MG63 (cell line): ENCODE results near the gene VWC2L. TPM values are rescaled to one million over a fixed set of nuclear protein-coding genes. Genes with fewer than 3 reads are reported as not detected.

ENCODE experiments used
- DNase-seq: peaks from one replicate; pipeline ENCODE4 v3.0.0-alpha.2; 2020
- H3K27me3 ChIP-seq: fragments of 250-450 bp; sonication (Bioruptor Pico); 2 replicates; pipeline ENCODE4 v1.5.1; 2020; ENCODE audit warnings: mild to moderate bottlenecking, moderate library complexity
- H3K36me3 ChIP-seq: fragments of 250-450 bp; sonication (Bioruptor Pico); 2 replicates; pipeline ENCODE4 v1.5.1; 2020; ENCODE audit warnings: mild to moderate bottlenecking, moderate library complexity
- H3K4me3 ChIP-seq: fragments of 250-450 bp; sonication (Bioruptor Pico); 2 replicates; pipeline ENCODE4 v1.5.1; 2020; ENCODE audit warnings: mild to moderate bottlenecking, moderate library complexity
- H3K9me3 ChIP-seq: fragments of 250-450 bp; sonication (Bioruptor Pico); 2 replicates; pipeline ENCODE4 v1.5.1; 2020; ENCODE audit warnings: mild to moderate bottlenecking, moderate library complexity
- total RNA-seq: library from RNA; depleted of rRNA; stranded (reverse); fragments of >200 nt; shearing (Covaris generic); gene quantifications from 2 replicates; pipeline ENCODE4 v1.2.3, GENCODE V29; 2014; ENCODE audit warnings: low replicate concordance

The VWC2L gene
- total RNA-seq, 1 experiment from 2014 or later: not detected

DNA sequence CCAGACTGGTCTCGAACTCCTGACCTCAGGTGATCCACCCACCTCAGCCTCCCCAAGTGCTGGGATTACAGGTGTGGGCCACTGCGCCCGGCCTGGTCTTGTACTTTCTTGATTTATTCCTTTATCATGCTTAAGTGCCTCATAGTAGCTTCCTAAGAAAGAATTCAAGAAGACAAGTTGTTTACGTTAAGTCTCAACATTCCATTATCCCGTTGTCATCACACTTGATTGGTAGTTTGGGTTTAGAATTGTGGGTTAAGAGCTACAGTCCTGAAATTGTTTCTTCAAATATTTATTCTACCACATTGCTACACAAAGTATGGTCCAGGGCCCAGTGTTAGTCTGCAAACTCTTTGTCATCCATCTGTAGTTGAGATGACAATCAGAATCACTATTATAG lies 194.0 kb downstream of the VWC2L start:
- DNase-seq: no peak
- Histone ChIP-seq H3K36me3 (no peaks in the 10 kb centered on the region), H3K9me3 (0 out of 2 replicates have a peak, but pooled peaks cover 1% of the 10 kb centered on the region), H3K27me3 (no peaks in the 10 kb centered on the region), H3K4me3 (no peak overlapping the region)

DNA sequence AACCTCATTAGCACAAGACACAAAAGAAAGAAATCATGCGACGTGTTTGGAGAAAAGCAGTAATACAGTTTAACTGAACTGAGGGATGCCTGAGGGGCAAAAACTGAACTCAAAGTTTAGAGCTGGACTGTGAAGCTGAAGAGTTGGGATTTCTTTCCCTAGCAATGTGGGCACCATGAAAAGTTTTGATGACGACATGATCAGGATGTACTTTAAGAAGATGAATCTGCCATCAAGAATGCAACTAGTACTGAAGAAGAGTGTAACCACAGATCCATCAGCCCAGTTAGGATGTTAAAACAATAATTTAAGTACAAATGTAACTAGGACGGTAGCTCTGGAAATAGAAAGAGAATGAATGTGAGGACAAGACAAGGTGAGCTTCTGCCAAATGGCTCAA lies 196.2 kb downstream of the VWC2L start:
- no peak for DNase-seq
- Histone ChIP-seq H3K36me3 (no peaks in the 10 kb centered on the region), H3K4me3 (no peak overlapping the region), H3K9me3 (no peaks in the 10 kb centered on the region), H3K27me3 (no peaks in the 10 kb centered on the region)

DNA sequence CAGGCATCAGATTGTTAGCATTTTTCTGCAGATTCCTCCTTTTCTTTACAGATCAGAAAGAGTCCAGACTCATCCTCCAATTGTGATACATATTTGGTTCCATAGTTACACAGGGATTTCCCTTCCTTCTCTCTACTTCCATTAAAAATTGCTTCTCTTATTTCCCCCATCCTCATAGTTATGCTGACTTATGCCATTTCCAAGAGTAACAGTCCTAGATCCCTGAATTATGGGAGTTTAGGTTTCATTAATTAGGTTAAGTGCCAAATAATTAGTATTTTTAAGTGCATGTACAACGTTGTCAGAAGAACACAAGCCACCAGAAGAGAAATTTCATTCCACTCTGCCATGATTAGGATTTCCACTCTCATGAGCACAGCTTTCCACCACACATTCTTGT lies 200.2 kb downstream of the VWC2L start:
- no peak overlapping the region for H3K4me3 ChIP-seq
- H3K9me3 ChIP-seq: no peaks in the 10 kb centered on the region
- no peak for DNase-seq
- no peaks in the 10 kb centered on the region for H3K27me3 ChIP-seq
- no peaks in the 10 kb centered on the region for H3K36me3 ChIP-seq

DNA sequence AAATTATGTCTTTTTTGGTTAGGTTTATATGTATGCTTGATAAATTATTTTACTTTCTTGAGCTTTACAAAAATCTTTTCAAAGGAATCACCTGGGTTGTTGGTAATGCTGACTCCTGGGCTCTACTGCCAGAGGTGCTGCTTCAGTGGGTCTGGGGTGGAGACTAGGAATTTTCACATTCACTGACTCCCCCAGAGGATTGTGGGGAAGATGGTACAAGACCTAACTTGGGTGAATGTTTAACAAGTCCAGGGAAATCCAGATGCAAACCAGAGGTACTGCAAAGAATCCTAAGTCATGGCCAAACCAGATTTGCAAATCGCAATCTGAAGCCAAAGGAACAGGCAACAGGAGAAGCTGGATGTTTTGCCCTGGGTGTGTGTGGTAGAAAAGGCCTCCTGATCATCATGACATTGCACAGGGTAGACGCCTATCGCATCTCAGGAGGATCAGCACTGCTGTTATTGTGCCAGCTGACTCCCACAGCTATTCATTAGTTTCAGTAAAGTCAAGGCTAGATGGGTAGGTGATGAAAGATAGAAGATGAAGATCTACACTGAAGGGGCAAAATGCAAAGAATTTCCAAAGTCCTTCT lies 213.4 kb downstream of the VWC2L start:
- H3K9me3 ChIP-seq: no peaks in the 10 kb centered on the region
- no peak for DNase-seq
- no peaks in the 10 kb centered on the region for H3K36me3 ChIP-seq
- H3K27me3 ChIP-seq: no peaks in the 10 kb centered on the region
- H3K4me3 ChIP-seq: no peak overlapping the region

DNA sequence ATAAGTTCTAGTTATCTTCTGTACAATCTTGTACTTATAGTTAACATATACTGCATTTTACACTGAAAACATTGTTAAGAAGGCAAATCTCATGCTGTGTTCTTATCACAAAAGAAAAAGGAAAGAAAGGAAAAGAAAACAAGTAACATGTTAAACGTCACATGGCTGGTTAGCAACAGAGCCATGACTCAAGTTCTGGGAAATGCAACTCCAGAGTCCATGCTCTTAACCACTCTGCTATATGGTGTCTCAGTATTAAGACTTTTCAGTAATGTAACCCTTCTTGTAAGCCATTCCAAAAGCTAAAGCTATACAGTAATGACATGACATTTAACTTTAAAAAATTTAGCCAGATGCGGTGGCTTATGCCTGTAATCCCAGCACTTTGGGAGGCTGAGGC lies 217.2 kb downstream of the VWC2L start:
- Histone ChIP-seq H3K9me3 (no peaks in the 10 kb centered on the region), H3K4me3 (no peak overlapping the region), H3K27me3 (no peaks in the 10 kb centered on the region), H3K36me3 (no peaks in the 10 kb centered on the region)
- no peak for DNase-seq
